Activated CD4-positive, CD25-positive, alpha-beta regulatory T cell treated with anti-CD3 and anti-CD28 coated beads, Interleukin-2, amount 50 U/mL, for 16 hours (primary cell): ENCODE results near the gene HSD17B10.
"Not testable (repeated sequence)": the region's sequence is repeated elsewhere in the genome, so short reads cannot be mapped to it uniquely, and the experiment has no call there.

Experiments
- DNase-seq: peaks from one replicate; pipeline ENCODE4 v3.0.0-alpha.2; 2020; ENCODE audit warnings: low read depth, low spot score

Gene HSD17B10

DNA sequence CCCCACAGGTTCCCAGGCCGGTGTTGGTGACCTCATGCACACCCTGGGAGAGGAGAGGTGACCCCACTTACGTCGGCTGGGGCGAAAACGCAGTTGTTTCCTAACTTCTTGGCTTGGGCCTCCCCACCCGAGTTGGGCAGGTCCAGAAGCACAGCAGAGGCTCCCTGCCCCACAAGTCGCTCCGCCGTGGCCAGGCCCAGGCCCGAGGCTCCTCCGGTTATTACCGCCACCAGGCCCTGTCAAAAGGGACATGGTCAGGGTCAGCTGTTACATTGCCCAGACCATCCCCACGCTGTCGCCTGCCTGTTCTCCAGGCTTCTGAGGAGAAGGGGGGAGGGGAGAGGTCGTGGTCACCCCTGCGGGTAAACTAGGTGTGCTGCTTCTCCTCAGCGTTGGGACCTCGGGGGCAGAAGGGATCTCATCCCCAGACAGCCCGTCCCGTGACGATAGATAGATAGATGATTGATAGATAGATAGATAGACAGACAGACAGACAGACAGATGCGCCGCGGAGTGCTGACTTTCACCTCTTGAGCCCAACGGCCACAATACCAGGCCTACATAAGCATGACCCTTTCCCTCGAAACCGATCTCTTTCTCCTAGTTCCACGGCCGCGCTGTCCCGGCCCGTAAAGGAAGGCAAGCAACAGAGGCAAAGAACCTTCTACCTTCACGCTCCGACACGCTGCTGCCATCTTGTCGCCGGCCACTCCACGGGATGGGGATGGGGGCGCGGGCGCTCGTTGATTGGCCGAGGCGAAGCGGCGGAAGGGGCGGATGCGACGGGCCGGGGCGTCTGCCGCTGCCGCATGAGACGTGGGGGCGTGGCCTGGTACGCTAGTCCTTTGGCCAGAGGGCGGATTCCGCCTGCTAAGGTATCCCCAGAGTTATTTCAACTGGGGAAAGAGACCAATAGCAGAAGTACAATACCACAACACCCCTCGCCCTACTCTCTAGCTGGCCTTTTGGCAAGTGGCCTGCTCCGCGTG, at the start of gene HSD17B10:
Gene HSD17B10, minus strand, starts transcription at position 720 of the 989 bp plus-strand sequence. Its CDS starts 25 bp downstream, at position 695.
- peak; percentile 66 for DNase-seq

DNA sequence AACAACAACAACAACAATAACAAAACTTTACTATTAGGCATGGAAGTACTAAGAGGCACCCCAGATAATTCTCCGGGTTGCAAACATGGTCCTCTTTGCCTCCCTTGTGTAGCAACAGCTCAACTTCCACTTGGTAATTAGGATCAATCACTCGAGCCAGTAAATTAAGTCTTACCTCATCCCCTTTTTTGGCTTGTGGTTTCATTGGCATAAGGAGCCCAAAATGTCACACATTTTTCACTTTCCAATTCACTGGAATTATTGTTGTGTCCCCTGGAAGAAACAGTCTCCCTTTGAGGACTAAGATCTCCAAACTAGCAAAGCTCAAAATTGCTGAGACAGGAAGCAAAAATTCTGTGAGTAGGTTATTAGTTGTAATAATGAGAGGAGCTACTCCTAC, 49.2 kb upstream of the HSD17B10 start:
- no peak for DNase-seq

DNA sequence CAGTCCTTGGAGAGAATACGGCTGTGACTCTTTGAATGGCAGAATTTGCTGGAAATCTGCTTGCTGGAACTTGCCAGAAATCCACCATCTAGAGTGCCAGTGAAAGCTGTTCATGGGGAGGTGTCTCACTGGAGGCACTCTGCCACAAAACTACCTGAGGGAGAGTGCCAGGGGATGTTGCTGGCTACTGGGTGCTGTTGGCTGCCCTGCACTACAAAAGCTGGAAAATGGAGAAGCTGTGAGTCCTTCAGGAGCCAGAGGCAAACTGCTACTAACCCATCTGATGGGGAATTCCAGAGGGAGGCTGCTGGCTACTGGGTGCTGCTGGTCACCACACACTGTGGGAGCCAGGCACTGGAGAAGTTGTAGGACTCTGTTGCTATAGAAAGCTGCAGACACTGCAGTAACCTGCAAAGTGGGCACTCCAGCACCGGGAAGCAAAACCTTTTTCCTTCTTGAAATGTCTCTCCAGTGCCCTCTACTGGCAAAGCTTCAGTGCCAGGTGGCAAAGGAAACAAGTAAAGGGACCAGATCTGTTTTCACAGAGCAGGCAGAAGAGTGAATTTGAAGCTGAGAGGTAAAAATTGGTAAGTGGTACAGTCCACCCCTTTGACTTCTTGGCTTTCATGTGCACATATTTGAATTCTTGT, 47.8 kb upstream of the HSD17B10 start:
- DNase-seq, result peak; percentile 11

DNA sequence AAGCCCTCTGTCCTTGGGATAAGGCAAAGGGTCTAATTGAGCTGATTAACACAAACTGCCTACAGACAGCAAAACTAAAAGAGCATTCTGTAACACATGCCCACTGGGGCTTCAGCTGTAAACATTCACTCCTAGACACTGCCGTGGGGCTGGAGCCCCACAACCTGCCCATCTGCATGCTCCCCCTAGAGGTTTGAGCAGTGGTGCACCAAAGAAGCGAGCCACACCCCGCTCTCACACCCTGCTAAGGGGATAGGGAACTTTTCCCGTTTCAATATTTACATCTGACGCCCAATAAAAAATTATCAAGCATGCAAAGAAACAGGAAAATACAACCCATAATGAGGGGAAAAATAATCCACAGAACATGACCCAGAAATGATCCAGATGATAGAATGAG, 46.9 kb upstream of the HSD17B10 start:
- no peak for DNase-seq

DNA sequence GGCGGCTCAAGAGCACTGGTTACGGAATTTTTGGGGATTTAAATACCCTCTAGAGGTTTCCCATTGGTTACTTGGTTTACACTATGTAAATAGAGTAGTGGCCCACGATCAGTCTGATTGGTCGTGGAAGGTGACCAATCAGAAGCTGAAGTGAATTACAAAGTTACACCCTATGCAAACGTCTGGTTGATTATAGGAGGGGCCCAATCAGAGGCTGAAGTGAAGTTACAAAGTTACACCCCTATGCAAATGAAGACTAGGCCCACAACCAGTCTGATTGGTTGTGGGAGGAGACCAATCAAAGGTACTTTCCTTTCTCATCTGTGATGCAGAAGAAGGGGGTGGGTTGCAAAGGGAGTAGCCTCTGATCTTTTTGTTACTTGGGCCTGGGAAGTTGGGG, 45.1 kb upstream of the HSD17B10 start:
- no peak for DNase-seq

DNA sequence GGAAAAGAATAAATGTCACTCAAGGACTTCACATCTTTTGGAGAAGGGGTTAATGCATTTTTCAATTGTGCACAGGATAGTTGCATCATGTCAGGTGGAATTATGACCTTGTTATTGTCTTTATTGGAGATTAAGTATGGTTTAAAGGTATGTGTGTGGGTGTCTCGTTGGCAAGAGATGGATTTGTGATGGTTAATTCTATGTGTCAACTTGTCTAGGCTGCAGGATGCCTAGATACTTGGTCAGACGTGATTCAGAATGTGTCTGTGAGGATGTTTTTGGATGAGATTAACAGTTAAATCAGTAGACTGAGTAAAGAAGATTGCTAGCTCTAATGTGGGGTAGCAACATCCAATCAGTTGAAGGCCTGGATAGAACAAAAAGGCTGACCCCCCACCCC, 42.2 kb upstream of the HSD17B10 start:
- DNase-seq, result no peak

DNA sequence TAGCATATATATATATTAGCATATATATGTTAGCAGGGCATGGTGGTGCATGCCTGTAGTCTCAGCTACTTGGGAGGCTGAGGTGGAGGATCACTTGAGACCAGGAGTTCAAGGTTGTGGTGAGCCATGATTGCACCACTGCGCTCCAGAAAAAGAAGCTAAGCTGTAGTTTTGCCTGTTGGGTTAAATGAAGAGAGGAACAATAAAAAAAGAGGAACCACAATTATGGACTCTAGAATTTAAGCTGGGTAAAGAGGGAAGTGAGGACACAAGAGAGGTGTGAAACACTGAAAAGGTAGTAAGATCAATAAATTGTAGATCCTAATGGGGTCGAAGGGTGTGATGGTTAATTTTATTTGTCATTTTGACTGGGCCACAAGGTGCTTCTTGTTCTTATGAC, 40.5 kb upstream of the HSD17B10 start:
- no peak for DNase-seq

DNA sequence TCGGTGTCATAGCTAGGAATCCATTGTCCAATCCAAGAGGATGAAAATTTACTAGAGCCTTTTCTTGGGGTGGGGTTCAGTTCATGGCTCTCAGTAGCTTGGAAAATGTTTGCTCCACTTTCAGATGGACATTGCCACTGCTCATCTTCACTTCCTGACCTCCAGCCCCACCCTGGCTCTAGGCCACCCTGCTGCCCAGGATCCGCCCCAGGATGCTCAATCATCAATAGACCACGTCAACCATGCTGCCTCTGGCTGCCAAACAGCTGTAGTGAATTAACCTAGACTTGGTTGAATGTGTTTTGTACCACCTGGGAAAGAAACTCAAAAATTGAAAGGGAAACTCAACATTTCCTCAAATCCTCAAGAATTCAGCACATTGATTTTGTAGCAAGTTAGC, 37.2 kb upstream of the HSD17B10 start:
- no peak for DNase-seq

DNA sequence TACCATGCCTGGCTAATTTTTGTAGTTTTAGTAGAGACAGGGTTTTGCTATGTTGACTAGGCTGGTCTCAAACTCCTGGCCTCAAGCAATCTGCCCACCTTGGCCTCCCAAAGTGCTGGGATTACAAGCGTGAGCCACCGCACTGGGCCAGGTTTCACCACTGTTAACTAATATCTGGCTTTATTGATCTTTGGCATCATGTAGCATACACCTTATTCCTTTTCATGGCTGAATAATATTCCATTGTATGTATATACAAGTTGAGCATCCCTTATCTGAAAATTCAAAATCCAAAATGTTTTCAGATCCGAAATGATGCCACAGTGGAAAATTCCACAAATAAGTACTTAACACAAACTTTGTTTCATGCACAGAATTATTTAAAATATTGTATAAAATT, 34.5 kb upstream of the HSD17B10 start:
- not testable (repeated sequence) for DNase-seq

DNA sequence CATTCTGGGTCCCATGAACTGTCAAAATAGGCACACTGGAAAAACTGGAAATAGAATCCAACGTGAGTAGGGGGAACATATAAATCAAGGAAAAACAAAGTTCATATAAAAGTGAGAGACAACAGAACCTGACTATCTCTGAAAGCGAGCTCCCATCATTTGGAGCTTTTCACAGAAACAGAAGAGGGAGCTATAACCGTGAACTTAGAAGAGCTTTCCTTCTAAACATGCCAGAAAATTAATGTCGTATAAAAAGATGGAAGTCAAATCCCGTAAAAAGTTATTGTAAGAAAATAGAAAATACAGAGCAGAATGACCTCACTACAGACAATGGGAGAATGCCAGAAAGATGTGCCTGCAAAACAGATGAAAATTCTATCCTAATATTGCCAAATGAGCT, 23.9 kb upstream of the HSD17B10 start:
- no peak for DNase-seq

DNA sequence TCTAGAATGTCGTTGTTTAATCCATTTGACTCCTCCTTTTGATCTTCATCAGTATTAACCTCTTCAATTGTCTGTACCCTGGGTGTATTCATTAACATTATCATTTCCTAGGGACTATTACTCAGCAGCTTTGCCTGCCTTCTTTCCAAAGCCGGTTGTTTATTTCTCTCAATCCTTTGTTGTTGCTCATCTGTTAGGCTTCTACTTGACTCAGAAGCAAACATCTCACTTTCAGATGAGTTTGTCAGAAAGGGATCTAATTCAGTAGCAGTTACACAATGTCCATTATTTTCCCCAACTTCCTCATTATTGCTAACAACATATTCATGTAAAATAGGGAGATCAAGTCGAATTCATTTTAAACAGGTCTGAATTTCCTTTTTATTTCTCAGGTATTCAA, 22.1 kb upstream of the HSD17B10 start:
- no peak for DNase-seq

DNA sequence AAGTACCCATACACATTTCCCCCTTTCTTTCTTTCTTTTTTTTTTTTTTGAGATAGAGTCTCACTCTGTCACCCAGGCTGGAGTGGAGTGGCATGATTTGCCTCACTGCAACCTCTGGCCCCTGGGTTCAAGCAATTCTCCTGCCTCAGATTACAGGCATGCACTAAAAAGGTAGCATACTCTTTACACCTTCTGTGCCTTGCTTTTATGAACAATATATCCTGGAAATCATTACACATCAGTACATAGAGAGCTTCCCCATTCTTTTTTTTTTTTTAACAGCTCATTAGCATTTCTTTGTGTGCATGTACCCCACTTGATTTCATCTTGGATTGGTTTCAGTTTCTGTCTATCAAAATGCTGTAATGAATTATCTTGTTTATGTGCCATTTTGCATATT, 18.6 kb upstream of the HSD17B10 start:
- no peak for DNase-seq

DNA sequence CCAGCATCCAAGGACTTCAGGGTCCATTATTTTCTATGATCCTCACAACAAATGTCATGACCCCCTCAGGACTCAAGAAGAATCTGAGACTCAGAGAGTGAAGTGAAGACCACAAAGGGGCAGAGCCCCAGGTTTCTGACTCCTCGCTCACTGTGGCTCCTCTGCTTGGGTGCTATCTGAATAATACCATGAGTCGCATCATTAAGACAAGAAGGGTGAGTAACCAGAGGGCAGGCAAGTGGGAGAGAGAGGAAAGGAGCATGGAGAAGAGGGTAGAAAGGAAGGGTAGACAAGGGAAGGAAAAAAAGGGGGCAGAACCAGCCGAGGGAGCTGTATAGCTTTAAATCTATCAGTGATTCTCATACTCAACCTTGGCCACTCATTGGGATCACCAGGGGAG, 15.5 kb upstream of the HSD17B10 start:
- no peak for DNase-seq

DNA sequence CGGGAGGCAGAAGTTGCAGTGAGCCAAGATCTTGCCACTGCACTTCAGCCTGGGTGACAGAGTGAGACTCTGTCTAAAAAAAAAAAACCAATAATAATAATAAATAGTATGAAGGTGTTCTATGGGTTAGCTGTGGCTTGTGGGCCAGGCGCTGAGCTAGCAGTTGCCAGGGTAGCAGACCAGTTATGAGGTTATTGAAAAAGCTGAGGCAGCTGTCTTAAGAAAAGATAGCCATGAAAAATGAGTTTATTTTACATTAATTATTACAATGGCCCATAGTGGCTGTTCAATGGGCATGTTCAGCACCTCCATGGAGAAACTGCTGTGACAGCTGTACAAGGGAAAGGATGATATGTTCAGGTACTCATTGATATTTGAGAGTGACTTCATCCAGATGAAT, 13.3 kb upstream of the HSD17B10 start:
- no peak for DNase-seq

DNA sequence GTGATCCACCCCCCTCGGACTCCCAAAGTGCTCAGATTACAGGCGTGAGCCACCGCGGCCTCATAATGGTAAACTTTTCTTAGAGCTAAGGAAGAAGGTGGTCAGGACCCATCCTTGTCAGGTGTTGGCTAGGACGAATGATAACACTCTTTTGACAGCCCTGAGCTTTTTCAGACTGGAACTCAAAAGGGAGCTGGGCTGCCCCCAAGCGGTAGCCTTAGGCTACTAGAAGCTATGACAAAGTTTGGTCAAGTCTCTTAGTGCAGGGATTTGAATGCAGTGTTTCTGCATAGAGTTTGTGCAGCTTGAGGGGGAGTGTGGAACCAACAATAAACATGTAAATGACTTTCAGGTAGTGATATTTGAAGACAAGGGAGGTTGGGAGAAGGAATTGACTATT, 11.8 kb upstream of the HSD17B10 start:
- DNase-seq, result no peak

DNA sequence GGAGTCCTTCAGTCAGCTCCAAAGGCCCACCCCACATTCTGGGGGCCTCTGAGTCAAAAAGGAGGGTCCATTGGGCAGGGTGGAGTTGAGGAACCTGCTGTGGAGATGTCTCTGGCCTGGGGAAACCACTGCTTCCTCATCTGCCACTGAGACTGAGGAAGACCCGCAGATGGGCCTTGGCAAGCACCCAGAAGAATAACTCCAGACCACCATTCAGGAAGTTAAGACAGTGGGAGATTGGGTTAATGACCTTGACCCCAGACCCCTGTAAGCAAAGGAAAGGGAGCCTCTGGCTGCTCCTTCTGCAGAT, 8.1 kb upstream of the HSD17B10 start:
- no peak for DNase-seq

DNA sequence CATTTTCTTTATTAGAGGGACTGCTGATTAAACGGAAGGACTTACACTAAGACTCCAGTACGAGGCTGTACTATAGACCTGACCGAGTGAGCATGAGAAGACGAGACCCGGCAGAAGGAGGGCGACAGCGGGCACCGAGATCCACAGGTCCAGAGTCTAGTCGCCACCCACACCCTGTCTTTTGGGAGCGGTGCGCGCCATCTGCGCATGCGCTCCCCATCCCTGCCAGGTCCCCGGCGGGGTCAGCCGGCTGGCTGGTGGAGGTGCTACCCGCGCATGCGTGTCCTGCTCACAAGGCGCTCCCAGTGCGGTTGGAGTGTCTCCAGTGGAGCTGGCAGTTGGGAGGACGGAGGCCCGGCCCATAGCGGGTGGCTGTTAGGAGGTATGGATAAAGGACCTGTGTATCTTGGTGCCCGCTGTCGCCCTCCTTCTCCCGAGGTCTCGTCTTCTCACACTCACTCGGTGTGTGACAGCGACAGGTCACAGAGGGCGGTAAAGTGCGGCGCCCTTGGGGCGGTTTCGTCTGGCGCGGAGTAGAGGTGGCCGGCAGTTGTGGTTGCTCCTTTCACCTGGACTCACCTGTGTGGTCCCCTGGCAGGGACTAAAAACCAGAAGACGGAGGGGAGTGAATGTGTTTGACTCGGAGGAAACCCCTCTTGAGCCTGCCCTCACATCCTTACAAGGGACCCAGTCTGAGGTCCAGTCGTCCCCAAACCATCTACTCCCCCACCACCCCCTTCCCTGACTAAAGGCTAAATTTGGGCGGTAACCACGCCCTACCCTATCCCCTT, 7.6 kb upstream of the HSD17B10 start:
- peak; percentile 47 for DNase-seq

DNA sequence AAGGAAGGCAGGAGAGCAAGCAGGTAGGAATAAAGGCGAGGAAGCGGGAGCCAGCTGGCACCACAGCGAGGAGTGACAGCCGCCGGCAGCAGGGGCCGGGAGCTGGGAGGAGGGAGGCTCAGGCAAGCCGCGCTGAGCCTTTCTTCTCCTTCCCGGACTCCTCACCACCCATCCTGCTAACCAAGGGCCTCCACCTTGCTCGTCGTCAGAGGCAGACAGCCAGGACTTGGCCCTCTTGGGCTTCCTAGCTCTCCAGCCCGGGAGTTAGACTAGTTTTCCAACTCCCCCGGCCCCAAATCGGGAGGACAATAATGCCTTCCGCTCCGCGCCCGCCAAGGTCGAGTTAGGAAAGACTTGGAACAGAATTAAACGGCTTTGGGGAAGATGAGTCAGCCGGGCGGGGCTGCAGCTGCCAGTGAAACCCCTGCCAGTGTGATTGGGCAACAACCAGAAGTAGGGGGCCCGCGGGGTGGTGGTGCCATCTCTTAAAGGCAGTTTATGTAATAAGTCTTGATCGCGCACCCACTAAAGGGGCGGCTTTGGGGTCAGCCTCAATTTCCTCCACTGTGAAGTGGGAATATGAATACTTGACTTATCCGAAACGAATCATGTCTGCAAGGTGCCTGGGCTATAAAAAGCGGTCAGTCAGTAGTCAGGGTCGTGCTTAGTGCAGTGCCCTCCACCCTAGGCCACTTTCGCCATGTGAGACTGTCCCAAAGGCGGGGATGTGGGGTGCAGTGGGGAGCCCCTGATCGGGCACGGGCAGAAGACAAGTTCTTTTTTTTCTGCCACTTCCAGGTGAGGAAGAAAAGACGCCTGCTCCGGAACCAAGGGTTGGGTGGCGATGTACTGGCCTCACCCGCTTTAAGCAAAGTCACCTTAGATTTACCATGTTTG, 6.7 kb upstream of the HSD17B10 start:
- no peak for DNase-seq

DNA sequence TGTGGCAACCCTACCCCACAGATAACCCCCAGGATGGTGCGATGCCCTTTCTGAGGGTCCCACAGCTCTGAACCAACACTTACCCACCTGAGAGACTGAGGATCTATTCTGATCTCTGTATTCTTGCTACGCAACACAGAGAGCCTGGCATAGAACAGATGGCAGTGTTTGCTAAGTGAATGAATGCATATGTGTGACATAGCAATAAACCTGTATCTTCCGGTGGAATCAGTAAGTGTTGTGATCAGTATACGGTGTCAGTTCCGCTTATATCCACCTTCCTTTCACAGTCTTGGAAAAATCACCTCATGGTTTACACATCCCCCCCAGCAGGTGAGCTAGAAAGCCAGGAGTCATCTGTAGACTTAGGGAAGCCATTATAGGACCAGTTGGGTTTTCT, 5.9 kb upstream of the HSD17B10 start:
- DNase-seq, result no peak

DNA sequence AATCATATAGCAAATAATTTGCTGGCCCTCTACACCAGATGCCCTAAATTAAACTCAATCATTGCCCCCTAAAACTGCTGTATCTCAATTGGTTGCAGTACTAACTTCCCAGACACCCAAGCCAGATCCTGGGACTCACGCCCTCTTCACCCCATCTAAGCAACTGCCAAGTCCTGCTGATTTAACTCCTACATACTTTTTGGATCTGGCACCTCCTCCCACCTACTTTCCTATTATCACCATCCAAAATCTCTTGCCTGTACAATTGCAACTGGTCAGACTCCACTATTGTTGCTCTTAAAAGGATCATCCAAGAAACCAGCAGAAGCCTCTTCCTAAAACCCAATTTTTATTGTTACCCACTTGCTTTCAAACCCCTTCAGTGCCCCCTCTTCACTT, 4.7 kb upstream of the HSD17B10 start:
- no peak for DNase-seq

DNA sequence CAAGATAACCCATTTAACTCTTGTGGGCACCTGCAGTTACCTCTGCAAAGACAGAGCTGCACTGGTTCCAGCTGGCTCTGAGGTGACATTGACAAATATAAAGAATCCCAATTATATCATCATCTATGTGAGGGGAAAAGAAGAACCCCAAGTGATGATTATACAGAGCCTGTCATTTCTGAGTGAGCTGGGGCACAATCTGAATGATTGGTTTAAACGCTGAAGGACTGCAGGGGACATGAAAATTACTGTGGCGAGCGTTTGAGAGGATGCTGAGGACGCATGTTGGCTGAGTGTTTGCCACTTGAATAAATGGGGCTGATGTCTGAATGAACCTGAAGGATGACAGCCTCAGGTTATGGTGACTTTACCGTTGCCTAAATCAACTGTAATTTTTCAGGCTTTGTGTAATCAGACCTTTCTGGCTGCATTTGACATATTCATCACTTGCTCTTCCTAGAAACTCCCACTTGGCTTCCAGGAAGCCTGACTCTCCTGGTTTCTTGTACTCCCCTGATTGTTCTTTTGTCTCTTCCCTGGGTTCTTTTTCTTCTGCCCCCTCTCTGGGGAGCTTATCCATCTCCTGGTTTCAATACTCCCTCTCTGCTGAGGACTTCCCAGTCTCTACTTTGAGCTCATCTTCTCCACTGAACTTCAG, 4.1 kb upstream of the HSD17B10 start:
- no peak for DNase-seq
